Fibroblast of lung (primary cell): ENCODE data around the gene PPARG.

Source experiments
- EZH2 ChIP-seq: IDR thresholded peaks from 2 replicates; pipeline ENCODE4 v1.5.1; 2012; ENCODE audit warnings: low read length, control low read depth, mild to moderate bottlenecking; ENCODE audit errors: missing control alignments
- TF ChIP-seq, protein P1 (sequence below), 2 donors: IDR thresholded peaks in 1 of 2; conservative IDR thresholded peaks in 1 of 2; 1 replicate in 1 of 2; 2 replicates in 1 of 2; pipeline ENCODE4 v1.5.1; 2011 to 2012; ENCODE audit warnings: low read length in 2 of 2, control low read depth in 1 of 2, inconsistent platforms in 1 of 2, low read depth in 1 of 2, mild to moderate bottlenecking in 1 of 2

DNA sequence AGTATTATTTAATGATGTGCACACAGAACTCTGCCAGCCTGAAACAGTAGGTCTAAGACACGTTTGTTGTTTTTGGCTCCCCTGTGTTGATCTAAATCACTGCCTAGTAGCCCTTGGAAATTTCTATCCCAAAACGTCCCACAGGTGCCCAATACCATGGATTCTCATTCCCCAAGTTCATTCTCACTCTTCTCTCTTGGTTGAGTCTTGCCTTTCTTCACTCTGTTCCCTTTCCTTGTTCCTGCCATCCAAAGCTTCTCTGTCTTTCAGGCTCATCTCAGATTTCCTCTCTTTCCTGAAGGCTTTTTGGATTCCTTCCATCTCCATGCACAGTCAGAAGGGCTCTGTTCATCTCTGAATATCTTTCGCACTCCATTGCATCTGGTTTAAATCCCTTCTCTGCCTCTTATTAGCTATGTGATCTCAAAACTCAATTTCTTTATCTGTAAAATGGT lies 54.2 kb downstream of the PPARG start:
- TF ChIP-seq, protein P1, sequence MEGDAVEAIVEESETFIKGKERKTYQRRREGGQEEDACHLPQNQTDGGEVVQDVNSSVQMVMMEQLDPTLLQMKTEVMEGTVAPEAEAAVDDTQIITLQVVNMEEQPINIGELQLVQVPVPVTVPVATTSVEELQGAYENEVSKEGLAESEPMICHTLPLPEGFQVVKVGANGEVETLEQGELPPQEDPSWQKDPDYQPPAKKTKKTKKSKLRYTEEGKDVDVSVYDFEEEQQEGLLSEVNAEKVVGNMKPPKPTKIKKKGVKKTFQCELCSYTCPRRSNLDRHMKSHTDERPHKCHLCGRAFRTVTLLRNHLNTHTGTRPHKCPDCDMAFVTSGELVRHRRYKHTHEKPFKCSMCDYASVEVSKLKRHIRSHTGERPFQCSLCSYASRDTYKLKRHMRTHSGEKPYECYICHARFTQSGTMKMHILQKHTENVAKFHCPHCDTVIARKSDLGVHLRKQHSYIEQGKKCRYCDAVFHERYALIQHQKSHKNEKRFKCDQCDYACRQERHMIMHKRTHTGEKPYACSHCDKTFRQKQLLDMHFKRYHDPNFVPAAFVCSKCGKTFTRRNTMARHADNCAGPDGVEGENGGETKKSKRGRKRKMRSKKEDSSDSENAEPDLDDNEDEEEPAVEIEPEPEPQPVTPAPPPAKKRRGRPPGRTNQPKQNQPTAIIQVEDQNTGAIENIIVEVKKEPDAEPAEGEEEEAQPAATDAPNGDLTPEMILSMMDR (conservative IDR thresholded peaks at IDR 0.05 in 1 of 2, IDR thresholded peaks at IDR 0.05 in 1 of 2; ENCODE audit: low read depth in 1 of 2, low read length in 2 of 2) = no peak
- no peak for TF ChIP-seq EZH2
